H1 (cell line): Measurements from ENCODE around the gene MAD2L2. TPM values are rescaled to one million over a fixed set of nuclear protein-coding genes. Genes with fewer than 3 reads are reported as not detected.

Source experiments
- BACH1 ChIP-seq: IDR thresholded peaks from 2 replicates; pipeline ENCODE4 v1.6.1; 2012; ENCODE audit warnings: low read length, improper control_type of control experiment
- CBX5 ChIP-seq: fragments of 300-800, 300-1000 bp; sonication (generic); IDR thresholded peaks from 2 replicates; pipeline ENCODE4 v1.7.1; 2016; ENCODE audit warnings: antibody characterized with exemption, low read length, low read depth
- CBX8 ChIP-seq: fragments of 300-800, 300-1000 bp; sonication (generic); IDR thresholded peaks from 2 replicates; pipeline ENCODE4 v1.7.1; 2016; ENCODE audit warnings: low read depth, low read length, borderline replicate concordance
- CREB1 ChIP-seq: IDR thresholded peaks from 2 replicates; pipeline ENCODE4 v1.6.1; 2012; ENCODE audit warnings: inconsistent platforms
- EP300 ChIP-seq, 2 experiments: IDR thresholded peaks; 1 replicate in 1 of 2; 2 replicates in 1 of 2; pipeline ENCODE4 v1.6.1; 2011 to 2012; ENCODE audit warnings: low read depth in 2 of 2, low read length in 2 of 2, mild to moderate bottlenecking in 2 of 2, borderline replicate concordance in 1 of 2, inconsistent platforms in 1 of 2, moderate library complexity in 1 of 2
- EZH2 ChIP-seq: fragments of 200-600 bp; sonication (generic); IDR thresholded peaks from 2 replicates; pipeline ENCODE4 v1.7.1; 2012; ENCODE audit warnings: low read depth, mild to moderate bottlenecking, moderate library complexity, low read length, inconsistent platforms; ENCODE audit not compliant: severe bottlenecking
- POU5F1 ChIP-seq: IDR thresholded peaks from 2 replicates; pipeline ENCODE4 v1.6.1; 2011; ENCODE audit warnings: low read depth, mild to moderate bottlenecking, low read length, moderate library complexity
- RAD21 ChIP-seq, 2 experiments: IDR thresholded peaks in 1 of 2; conservative IDR thresholded peaks in 1 of 2; 2 replicates each; pipeline ENCODE4 v1.6.1; 2011; ENCODE audit warnings: low read depth in 2 of 2, low read length in 2 of 2, improper control_type of control experiment in 1 of 2, inconsistent platforms in 1 of 2, mild to moderate bottlenecking in 1 of 2, moderate library complexity in 1 of 2
- SUZ12 ChIP-seq: fragments of 200-600 bp; sonication (generic); IDR thresholded peaks from 2 replicates; pipeline ENCODE4 v1.6.1; 2012; ENCODE audit warnings: mild to moderate bottlenecking, inconsistent platforms, low read length, moderate library complexity, mixed read lengths
- polyA plus RNA-seq, 7 experiments: library from polyadenylated mRNA; depleted of rRNA in 3 of 7; stranded (reverse) in 5 of 7; unstranded in 2 of 7; fragments of >200 nt in 5 of 7; fragments of 200-250 nt in 2 of 7; gene quantifications; 1 replicate in 5 of 7; 2 replicates in 1 of 7; 4 replicates in 1 of 7; pipeline versions ENCODE4 v1.2.1 to v1.2.3, GENCODE V29; 2011 to 2013; ENCODE audit warnings: missing spikeins in 2 of 7, mixed read lengths in 2 of 7
- total RNA-seq: library from RNA; stranded (reverse); fragmentation: NEBNext Ultra II Directional; extraction: Animal tissue kit (Norgen Biotek cat#: 25700); gene quantifications from 2 replicates; pipeline ENCODE4 v1.2.1, GENCODE V29; 2021

MAD2L2 gene
- total and polyA plus RNA-seq, 2 of the 8 experiments (the other 6 are each of a cell fraction or from before 2014, with no cell fraction given), result 310 to 469 TPM

DNA sequence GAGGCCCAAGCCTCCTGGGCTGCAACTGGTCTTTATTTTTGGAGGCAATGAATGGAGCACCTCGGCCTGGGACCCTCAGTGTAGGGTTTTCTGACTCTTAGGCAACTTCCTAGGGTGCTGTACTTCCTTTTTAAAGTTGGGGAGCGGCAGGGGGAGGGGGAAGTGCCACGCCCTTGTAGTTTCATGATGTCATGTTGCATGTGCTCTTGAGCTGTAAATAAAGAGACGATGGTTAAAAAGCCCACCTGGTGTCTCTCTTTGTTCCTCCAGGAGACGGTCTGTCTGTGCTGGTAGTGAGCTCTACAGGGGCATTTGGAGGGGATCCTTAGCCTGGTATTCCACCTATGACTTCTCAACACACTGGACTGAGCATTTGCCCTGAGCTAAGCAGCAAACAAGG, 44.7 kb upstream of the MAD2L2 start (continued):
- no peak for TF ChIP-seq BACH1
- no peak for TF ChIP-seq CBX5
- no peak for TF ChIP-seq RAD21 (IDR thresholded peaks at IDR 0.05 in 1 of 2, conservative IDR thresholded peaks at IDR 0.05 in 1 of 2; ENCODE audit: low read depth in 2 of 2, low read length in 2 of 2)
- TF ChIP-seq CBX8, result no peak
- no peak for TF ChIP-seq SUZ12
- TF ChIP-seq POU5F1, result no peak
- TF ChIP-seq EZH2, result no peak
- no peak for TF ChIP-seq CREB1
- TF ChIP-seq EP300 (IDR thresholded peaks at IDR 0.05; ENCODE audit: borderline replicate concordance in 1 of 2, low read depth in 2 of 2, low read length in 2 of 2), result peak in 1 of 2 experiments; percentile 44; a peak in 1 of 3 replicates
